ENCODE results near the gene LASP1.

The LASP1 gene, protein sequence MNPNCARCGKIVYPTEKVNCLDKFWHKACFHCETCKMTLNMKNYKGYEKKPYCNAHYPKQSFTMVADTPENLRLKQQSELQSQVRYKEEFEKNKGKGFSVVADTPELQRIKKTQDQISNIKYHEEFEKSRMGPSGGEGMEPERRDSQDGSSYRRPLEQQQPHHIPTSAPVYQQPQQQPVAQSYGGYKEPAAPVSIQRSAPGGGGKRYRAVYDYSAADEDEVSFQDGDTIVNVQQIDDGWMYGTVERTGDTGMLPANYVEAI

DNA sequence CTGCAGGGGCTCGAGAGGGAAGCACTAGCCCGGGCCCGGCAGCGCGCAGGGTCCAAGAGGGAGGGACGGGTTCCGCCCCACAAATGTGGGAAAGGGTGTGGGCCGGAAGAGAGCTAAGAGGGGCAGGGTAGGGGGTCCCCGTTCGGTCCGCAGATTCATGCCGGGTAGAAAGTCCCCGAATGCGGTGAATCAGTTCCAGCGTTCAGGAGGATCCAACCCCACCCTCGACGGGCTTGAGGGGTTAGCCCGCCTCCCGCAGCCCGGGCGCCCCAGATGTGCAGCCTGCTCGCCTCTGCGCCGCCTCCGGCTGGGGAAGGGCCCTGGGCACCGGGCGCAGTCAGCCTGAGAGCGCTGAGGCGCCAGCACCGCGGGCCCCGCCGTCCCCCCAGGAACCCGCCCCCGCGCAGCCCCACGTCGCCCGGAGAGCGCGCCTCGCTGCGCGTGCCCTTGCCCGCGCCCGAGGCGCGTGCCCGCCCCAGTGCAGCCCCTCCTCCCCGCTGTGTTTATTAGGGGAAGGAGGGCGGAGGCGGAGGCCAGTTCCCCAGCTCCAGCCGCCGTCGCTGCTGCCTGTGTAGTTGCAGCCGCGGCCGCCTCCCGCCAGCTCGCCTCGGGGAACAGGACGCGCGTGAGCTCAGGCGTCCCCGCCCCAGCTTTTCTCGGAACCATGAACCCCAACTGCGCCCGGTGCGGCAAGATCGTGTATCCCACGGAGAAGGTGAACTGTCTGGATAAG, at the start of gene LASP1:
Gene LASP1, plus strand, starts transcription at position 533 of the 733 bp plus-strand sequence. Its CDS starts 132 bp downstream, at position 665.
- no peaks in the 10 kb centered on the region for H3K27me3 ChIP-seq (replicated peaks; ENCODE audit: control insufficient read depth, insufficient read depth, low read length)
- H3K4me1 ChIP-seq (ENCODE audit: control insufficient read depth, insufficient read depth, low read length): peaks cover 46% of the 10 kb centered on the region
- H3K4me3 ChIP-seq (ENCODE audit: low read length): peak within 1 kb of the TSS; percentile 84
- H3K36me3 ChIP-seq (ENCODE audit: control insufficient read depth, insufficient read depth, low read length, severe bottlenecking): peaks cover 10% of the 10 kb centered on the region
- DNase-seq (ENCODE audit: low read depth): peak; percentile 95
- peak within 1 kb of the TSS; percentile 100 for H3K9ac ChIP-seq (ENCODE audit: low read length)
- H3K9me3 ChIP-seq (ENCODE audit: control insufficient read depth, low read length): no peaks in the 10 kb centered on the region

DNA sequence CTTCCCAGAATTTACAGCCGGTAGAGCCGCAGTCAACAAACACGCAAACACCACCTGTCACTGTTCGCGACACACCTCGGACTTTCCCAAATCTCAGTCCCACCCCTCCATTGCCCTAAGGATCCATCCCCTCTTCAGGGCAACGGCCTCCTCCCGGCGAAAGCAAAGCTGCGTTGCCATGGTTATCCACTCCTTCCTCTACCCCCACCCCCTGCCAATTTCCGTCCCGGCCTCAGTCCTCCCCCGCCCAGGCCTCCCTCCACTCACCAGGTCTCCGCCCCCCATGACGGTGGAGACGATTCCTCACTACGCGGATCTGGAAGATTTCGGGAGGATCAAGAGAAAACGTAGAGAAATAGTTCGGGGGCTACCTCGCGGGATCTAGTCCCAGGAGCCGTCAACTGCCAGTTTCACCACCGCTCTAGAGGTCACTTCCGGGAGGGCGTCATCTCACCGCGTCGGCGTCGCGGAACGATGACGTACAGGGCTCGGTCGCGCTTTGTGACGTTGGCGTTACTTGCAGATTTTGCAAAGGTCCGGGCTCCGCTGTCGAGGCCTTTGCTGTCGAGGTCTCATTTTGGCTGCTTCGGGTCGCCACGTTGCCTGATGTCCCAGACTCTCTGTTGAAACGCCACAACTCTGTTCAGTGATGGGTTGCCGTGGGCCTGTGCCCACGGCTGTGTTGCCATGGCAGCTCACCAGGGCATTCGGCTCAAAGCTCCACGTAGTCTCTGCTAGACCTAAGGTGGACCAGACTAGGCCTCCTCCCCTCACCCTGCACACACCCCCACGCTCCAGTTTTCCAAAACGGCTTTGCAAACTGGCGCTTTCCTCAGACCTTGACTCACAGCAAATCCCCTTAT, 44.7 kb upstream of the LASP1 start, which contains the start of gene CWC25:
Gene CWC25, minus strand, starts transcription at position 423 of the 863 bp plus-strand sequence. Its CDS starts 138 bp downstream, at position 285.
- H3K9ac ChIP-seq (ENCODE audit: low read length): peak within 1 kb of the TSS; percentile 92
- H3K4me3 ChIP-seq (ENCODE audit: low read length): peak within 1 kb of the TSS; percentile 100
- no peaks in the 10 kb centered on the region for H3K27me3 ChIP-seq (replicated peaks; ENCODE audit: control insufficient read depth, insufficient read depth, low read length)
- H3K36me3 ChIP-seq (ENCODE audit: control insufficient read depth, insufficient read depth, low read length, severe bottlenecking): peaks cover 13% of the 10 kb centered on the region
- no peaks in the 10 kb centered on the region for H3K9me3 ChIP-seq (ENCODE audit: control insufficient read depth, low read length)
- H3K4me1 ChIP-seq (ENCODE audit: control insufficient read depth, insufficient read depth, low read length): peaks cover 19% of the 10 kb centered on the region
- DNase-seq (ENCODE audit: low read depth): peak; percentile 94

DNA sequence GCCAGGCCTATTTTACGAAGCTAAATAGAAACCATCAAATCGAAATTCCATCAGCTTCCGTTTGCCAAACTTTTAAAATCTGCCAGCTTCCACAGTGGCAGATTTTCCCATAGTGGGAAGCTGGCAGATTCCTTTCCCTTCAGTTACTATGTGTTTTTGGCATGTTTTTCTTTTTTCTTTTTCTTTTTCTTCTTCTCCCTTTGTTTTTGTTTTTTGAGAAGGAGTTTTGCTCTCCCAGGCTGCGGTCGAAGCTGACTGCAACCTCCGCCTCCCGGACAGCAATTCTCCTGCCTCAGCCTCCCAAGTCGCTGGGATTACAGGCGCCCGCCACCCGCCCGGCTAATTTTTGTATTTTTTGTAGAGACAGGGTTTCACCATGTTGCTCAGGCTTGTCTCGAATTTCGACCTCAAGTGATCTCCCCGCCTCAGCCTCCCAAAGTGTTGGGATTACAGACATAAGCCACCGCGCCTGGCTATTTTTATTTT, 44.1 kb upstream of the LASP1 start:
- no peak for DNase-seq (ENCODE audit: low read depth)

DNA sequence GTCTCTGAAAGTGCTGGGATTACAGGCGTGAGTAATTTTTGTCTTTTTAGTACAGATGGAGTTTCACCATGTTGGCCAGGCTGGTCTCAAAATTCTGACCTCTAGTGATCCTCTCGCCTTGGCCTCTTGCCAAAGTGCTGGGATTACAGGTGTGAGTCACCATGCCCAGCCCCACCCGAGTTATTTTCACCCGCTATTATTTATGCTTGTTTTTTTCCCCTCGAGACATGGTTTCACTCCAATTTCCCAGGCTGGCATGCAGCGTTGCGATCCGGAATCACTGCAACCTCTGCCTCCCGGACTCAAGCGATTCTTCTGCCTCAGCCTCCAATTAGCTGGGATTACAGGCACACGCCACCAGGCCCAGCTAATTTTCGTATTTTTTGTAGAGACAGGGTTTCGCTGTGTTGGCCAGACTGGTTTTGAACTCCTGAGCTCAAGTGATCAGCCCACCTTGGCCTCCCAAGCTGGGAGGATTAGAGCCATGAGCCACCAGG, 25.5 kb upstream of the LASP1 start:
- Histone ChIP-seq H3K9me3 (ENCODE audit: control insufficient read depth, low read length) (no peaks in the 10 kb centered on the region), H3K9ac (ENCODE audit: low read length) (no peak overlapping the region), H3K27me3 (replicated peaks; ENCODE audit: control insufficient read depth, insufficient read depth, low read length) (no peaks in the 10 kb centered on the region), H3K4me3 (ENCODE audit: low read length) (no peak overlapping the region), H3K4me1 (ENCODE audit: control insufficient read depth, insufficient read depth, low read length) (peaks cover 3% of the 10 kb centered on the region), H3K36me3 (ENCODE audit: control insufficient read depth, insufficient read depth, low read length, severe bottlenecking) (peaks cover 29% of the 10 kb centered on the region)
- DNase-seq (ENCODE audit: low read depth): no peak

More for the DNA sequence above, 44.1 kb upstream of the LASP1 start:
- H3K27me3 ChIP-seq (replicated peaks; ENCODE audit: control insufficient read depth, insufficient read depth, low read length): no peaks in the 10 kb centered on the region
- no peaks in the 10 kb centered on the region for H3K9me3 ChIP-seq (ENCODE audit: control insufficient read depth, low read length)
- peak overlapping the region; percentile 100 for H3K4me3 ChIP-seq (ENCODE audit: low read length)
- peak overlapping the region; percentile 92 for H3K9ac ChIP-seq (ENCODE audit: low read length)
- H3K4me1 ChIP-seq (ENCODE audit: control insufficient read depth, insufficient read depth, low read length): peaks cover 19% of the 10 kb centered on the region
- peaks cover 6% of the 10 kb centered on the region for H3K36me3 ChIP-seq (ENCODE audit: control insufficient read depth, insufficient read depth, low read length, severe bottlenecking)

DNA sequence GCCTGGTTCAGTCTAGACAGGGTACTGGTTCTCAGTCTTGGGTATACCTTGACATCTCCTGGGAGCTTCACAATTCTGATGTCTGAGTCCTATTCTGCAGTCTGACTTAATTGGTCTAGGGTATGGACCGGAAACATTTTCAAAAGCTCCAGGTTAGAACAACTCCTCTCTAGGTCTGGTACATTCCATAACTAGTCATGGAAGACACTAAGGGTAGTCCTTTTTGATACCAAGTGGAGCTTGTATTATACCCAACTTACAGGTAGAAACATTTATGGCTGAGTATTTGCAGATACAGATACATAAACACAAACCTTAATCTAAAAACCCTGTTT, 21.3 kb upstream of the LASP1 start:
- no peak overlapping the region for H3K4me3 ChIP-seq (ENCODE audit: low read length)
- DNase-seq (ENCODE audit: low read depth): no peak

DNA sequence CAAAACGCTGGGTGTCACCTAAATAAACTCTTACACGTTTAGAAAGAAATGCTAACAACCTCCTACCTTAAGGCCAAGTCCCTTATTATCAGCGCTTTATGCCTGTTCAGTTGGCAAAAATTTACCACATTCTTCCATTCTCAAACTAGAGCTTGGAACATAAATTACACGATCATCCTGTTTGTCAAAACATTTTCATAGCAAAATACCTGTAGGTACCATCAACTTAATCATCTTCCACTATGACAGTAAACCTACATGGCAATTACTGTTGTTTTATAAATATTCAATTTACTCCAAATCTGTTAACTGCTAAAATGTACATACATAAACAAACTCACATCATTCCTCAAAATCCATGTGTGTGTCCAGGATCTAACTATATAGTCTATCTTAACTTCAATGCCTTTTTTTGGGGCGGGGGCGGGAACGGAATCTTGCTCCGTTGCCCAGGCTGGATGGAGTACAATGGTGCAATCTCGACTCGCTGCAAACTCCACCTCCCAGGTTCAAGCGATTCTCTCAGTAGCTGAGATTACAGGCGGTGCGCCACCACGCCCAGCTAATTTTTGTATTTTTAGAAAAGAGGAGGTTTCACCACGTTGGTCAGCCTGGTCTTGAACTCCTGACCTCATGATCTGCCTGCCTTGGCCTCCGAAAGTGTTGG, 20.8 kb upstream of the LASP1 start:
- DNase-seq (ENCODE audit: low read depth): no peak
- Histone ChIP-seq H3K4me1 (ENCODE audit: control insufficient read depth, insufficient read depth, low read length) (peaks cover 26% of the 10 kb centered on the region), H3K36me3 (ENCODE audit: control insufficient read depth, insufficient read depth, low read length, severe bottlenecking) (peaks cover 61% of the 10 kb centered on the region), H3K27me3 (replicated peaks; ENCODE audit: control insufficient read depth, insufficient read depth, low read length) (no peaks in the 10 kb centered on the region), H3K4me3 (ENCODE audit: low read length) (no peak overlapping the region), H3K9ac (ENCODE audit: low read length) (peak overlapping the region; percentile 49), H3K9me3 (ENCODE audit: control insufficient read depth, low read length) (no peaks in the 10 kb centered on the region)

More for the DNA sequence above, 21.3 kb upstream of the LASP1 start:
- H3K9ac ChIP-seq (ENCODE audit: low read length): no peak overlapping the region
- H3K36me3 ChIP-seq (ENCODE audit: control insufficient read depth, insufficient read depth, low read length, severe bottlenecking): peaks cover 61% of the 10 kb centered on the region
- no peaks in the 10 kb centered on the region for H3K27me3 ChIP-seq (replicated peaks; ENCODE audit: control insufficient read depth, insufficient read depth, low read length)
- H3K9me3 ChIP-seq (ENCODE audit: control insufficient read depth, low read length): no peaks in the 10 kb centered on the region
- peaks cover 26% of the 10 kb centered on the region for H3K4me1 ChIP-seq (ENCODE audit: control insufficient read depth, insufficient read depth, low read length)

DNA sequence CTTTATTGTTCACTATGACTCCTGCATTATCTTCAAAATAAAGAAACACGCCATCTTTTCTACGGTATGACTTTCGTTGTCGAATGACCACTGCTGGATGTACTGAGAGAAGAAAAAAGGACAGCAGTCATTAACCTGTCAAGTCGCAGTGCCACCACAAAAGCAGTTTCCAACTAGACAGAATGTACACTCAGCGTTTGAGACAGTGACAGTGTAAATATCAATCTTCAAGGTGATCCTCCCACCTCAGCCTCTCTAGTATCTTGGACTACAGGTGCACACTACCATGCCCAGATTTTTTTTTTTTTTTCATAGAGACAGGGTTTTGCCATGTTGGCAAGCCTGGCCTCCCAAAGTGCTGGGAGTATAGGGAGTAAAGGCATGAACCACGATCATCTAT, 19.5 kb upstream of the LASP1 start:
- DNase-seq (ENCODE audit: low read depth): no peak
- Histone ChIP-seq H3K4me1 (ENCODE audit: control insufficient read depth, insufficient read depth, low read length) (peaks cover 26% of the 10 kb centered on the region), H3K36me3 (ENCODE audit: control insufficient read depth, insufficient read depth, low read length, severe bottlenecking) (peaks cover 61% of the 10 kb centered on the region), H3K4me3 (ENCODE audit: low read length) (peak overlapping the region; percentile 98), H3K27me3 (replicated peaks; ENCODE audit: control insufficient read depth, insufficient read depth, low read length) (no peaks in the 10 kb centered on the region), H3K9me3 (ENCODE audit: control insufficient read depth, low read length) (no peaks in the 10 kb centered on the region), H3K9ac (ENCODE audit: low read length) (peak overlapping the region; percentile 99)

DNA sequence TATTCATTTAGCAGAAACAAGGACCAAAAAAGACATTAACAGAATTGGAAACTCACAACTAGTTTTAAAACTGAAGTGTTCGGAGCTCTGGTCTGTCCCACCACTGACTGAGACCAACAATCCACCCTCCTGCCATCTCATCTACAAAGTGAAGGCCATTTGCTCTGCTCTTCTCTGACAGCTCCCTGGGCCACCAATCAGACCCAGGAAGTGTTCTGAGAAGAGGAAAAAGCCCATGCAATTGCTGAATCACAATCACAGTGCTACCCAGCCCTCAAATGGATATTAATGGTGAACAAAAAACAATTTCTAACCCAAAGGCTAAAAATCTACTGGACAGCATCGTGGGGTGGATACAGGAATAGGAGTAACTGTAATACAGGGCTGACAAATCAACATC, 18.4 kb upstream of the LASP1 start:
- peaks cover 26% of the 10 kb centered on the region for H3K4me1 ChIP-seq (ENCODE audit: control insufficient read depth, insufficient read depth, low read length)
- H3K4me3 ChIP-seq (ENCODE audit: low read length): peak overlapping the region; percentile 98
- H3K36me3 ChIP-seq (ENCODE audit: control insufficient read depth, insufficient read depth, low read length, severe bottlenecking): peaks cover 60% of the 10 kb centered on the region
- no peaks in the 10 kb centered on the region for H3K9me3 ChIP-seq (ENCODE audit: control insufficient read depth, low read length)
- DNase-seq (ENCODE audit: low read depth): no peak
- peak overlapping the region; percentile 99 for H3K9ac ChIP-seq (ENCODE audit: low read length)
- no peaks in the 10 kb centered on the region for H3K27me3 ChIP-seq (replicated peaks; ENCODE audit: control insufficient read depth, insufficient read depth, low read length)

DNA sequence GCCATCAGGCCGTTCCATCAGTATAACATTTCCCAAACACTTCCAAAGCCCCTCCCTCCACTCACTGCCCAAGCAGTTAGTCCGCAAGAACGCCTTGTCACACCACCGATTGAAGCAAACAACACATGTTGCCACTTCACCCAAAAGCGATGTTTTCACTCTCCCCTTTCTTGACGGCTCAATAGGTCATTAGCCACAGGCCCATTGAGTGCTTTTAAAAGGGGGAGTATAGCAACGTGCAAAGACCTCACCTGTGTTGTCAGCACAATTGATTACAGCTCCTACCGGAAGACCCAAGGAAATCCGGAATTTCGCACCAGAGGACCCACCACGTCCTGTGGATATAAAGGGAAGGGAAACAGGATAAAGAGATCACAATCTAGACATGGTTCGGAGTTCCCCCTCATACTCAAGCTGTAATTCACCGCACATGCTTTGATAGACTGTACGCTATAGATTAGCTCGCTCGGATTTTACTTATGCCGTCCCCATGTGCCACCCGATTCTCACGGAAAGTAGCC, 17.0 kb upstream of the LASP1 start:
- Histone ChIP-seq H3K4me3 (ENCODE audit: low read length) (peak overlapping the region; percentile 98), H3K9me3 (ENCODE audit: control insufficient read depth, low read length) (no peaks in the 10 kb centered on the region), H3K4me1 (ENCODE audit: control insufficient read depth, insufficient read depth, low read length) (peaks cover 26% of the 10 kb centered on the region), H3K9ac (ENCODE audit: low read length) (peak overlapping the region; percentile 99), H3K36me3 (ENCODE audit: control insufficient read depth, insufficient read depth, low read length, severe bottlenecking) (peaks cover 47% of the 10 kb centered on the region), H3K27me3 (replicated peaks; ENCODE audit: control insufficient read depth, insufficient read depth, low read length) (no peaks in the 10 kb centered on the region)
- peak; percentile 35 for DNase-seq (ENCODE audit: low read depth)
